ENCODE measurements around the gene ADGRL4.
"Not testable (repeated sequence)": the region's sequence is repeated elsewhere in the genome, so short reads cannot be mapped to it uniquely, and the experiment has no call there.

The ADGRL4 gene

GRCh38 chr1:78894811-78895210, 111.7 kb downstream of the ADGRL4 start:
- no peak overlapping the region for H3K4me3 ChIP-seq (ENCODE audit: low read length)
- TF ChIP-seq, protein P1, sequence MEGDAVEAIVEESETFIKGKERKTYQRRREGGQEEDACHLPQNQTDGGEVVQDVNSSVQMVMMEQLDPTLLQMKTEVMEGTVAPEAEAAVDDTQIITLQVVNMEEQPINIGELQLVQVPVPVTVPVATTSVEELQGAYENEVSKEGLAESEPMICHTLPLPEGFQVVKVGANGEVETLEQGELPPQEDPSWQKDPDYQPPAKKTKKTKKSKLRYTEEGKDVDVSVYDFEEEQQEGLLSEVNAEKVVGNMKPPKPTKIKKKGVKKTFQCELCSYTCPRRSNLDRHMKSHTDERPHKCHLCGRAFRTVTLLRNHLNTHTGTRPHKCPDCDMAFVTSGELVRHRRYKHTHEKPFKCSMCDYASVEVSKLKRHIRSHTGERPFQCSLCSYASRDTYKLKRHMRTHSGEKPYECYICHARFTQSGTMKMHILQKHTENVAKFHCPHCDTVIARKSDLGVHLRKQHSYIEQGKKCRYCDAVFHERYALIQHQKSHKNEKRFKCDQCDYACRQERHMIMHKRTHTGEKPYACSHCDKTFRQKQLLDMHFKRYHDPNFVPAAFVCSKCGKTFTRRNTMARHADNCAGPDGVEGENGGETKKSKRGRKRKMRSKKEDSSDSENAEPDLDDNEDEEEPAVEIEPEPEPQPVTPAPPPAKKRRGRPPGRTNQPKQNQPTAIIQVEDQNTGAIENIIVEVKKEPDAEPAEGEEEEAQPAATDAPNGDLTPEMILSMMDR (conservative IDR thresholded peaks at IDR 0.05; ENCODE audit: low read depth, low read length): no peak
- no peak for DNase-seq (ENCODE audit: low read depth)

GRCh38 chr1:78892260-78892840, 114.2 kb downstream of the ADGRL4 start:
- no peak for DNase-seq (ENCODE audit: low read depth)
- H3K4me3 ChIP-seq (ENCODE audit: low read length): no peak overlapping the region
- TF ChIP-seq, protein P1 (conservative IDR thresholded peaks at IDR 0.05; ENCODE audit: low read depth, low read length): no peak

DNA sequence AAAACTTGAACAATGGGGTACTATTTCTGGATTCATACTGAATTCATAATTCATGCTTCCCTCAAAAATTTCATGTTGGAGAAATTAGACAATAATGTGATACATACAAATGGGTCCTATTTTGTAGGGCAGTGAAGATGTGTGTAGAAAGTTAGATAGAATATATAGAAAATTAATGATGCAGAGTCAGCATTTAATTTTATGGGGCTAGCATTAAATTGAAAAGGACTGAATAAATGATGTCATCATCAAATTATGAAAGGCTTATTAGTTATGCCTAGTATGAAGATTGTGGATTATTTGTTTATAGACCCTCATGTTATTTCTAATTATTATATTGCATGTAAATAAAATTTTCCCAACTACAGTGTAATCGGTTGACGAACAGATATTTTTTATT, 119.1 kb downstream of the ADGRL4 start:
- no peak for DNase-seq (ENCODE audit: low read depth)
- TF ChIP-seq, protein P1 (conservative IDR thresholded peaks at IDR 0.05; ENCODE audit: low read depth, low read length): no peak

GRCh38 chr1:78884685-78885452, 121.7 kb downstream of the ADGRL4 start:
- TF ChIP-seq, protein P1 (conservative IDR thresholded peaks at IDR 0.05; ENCODE audit: low read depth, low read length): no peak
- no peak overlapping the region for H3K4me3 ChIP-seq (ENCODE audit: low read length)
- DNase-seq (ENCODE audit: low read depth): no peak

More for the DNA sequence above, 119.1 kb downstream of the ADGRL4 start:
- H3K4me3 ChIP-seq (ENCODE audit: low read length): no peak overlapping the region

GRCh38 chr1:78880223-78880622, 126.3 kb downstream of the ADGRL4 start:
- TF ChIP-seq, protein P1 (conservative IDR thresholded peaks at IDR 0.05; ENCODE audit: low read depth, low read length): no peak
- no peak overlapping the region for H3K4me3 ChIP-seq (ENCODE audit: low read length)
- no peak for DNase-seq (ENCODE audit: low read depth)

GRCh38 chr1:78875986-78876385, 130.5 kb downstream of the ADGRL4 start:
- DNase-seq (ENCODE audit: low read depth): not testable (repeated sequence)

GRCh38 chr1:78872801-78873200, 133.7 kb downstream of the ADGRL4 start:
- not testable (repeated sequence) for H3K4me3 ChIP-seq (ENCODE audit: low read length)
- peak; percentile 9 for DNase-seq (ENCODE audit: low read depth)

More at GRCh38 chr1:78875986-78876385, 130.5 kb downstream of the ADGRL4 start:
- not testable (repeated sequence) for H3K4me3 ChIP-seq (ENCODE audit: low read length)

GRCh38 chr1:78871249-78871648, 135.3 kb downstream of the ADGRL4 start:
- no peak for DNase-seq (ENCODE audit: low read depth)
- TF ChIP-seq, protein P1 (conservative IDR thresholded peaks at IDR 0.05; ENCODE audit: low read depth, low read length): no peak
- no peak overlapping the region for H3K4me3 ChIP-seq (ENCODE audit: low read length)
